ENCODE measurements around the gene PRR22. TPM values are rescaled to one million over a fixed set of nuclear protein-coding genes. Genes with fewer than 3 reads are reported as not detected.
"Not testable (repeated sequence)": the region's sequence is repeated elsewhere in the genome, so short reads cannot be mapped to it uniquely, and the experiment has no call there.

The PRR22 gene
- total RNA-seq, 2 experiments from 2014 or later, result 6.1 to 10.5 TPM

- CTCF ChIA-PET (ENCODE audit: unreplicated experiment), result no interaction called here
These were observed 877 bp upstream of the PRR22 start for GRCh38 chr19:5785423-5785822.

DNA sequence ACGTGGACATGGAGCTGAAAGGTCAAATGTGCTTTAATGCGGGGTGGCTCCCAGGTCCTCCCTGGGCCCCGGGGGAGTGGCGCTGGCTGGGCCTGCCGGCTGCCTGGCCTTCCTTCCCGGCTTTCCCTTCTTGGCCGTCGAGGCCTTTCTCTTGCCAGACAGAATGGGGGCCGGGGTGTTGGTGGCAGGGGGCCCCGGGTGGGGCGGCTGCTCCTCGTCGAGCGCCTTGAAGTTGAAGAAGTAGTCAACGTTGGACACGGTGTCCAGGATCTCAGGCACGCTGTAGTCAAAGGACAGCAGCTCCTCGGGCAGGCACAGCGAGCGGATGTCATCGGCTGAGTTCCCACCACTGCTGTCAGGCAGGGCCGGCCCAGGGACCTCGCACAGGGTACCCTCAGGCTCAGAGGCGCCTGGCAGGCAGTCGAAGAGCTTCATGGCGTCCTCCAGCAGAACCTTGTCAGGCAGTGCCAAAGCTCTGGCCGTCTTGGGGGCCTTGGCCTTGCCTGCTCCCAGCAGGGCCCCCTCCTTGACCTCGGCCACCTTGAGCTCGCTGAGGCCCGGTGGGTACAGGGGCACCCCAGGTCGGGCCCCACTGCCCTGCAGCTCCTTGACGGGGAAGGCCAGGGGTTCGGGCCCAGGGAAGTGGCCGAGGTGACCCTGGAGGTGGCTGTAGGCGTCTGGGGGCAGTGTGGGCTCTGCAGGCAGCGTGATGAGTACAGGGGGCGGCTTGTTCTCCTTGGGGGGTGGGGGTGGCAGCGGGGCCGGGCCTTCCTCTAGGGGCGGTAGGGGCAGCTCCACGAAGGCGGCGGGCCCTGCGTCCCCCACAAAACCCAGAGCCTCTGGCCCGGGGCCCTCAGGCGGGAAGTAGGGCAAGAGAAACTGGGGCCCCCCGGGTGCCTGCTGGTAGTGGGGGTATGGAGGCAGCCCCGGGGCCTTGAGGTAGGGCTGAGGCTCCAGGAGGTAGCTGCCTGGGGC, 1.3 kb downstream of the PRR22 start:
- no peak for TF ChIP-seq EZH2phosphoT487 (IDR thresholded peaks at IDR 0.05; ENCODE audit: borderline replicate concordance, low read depth, low read length)
- TF ChIP-seq, protein P1, sequence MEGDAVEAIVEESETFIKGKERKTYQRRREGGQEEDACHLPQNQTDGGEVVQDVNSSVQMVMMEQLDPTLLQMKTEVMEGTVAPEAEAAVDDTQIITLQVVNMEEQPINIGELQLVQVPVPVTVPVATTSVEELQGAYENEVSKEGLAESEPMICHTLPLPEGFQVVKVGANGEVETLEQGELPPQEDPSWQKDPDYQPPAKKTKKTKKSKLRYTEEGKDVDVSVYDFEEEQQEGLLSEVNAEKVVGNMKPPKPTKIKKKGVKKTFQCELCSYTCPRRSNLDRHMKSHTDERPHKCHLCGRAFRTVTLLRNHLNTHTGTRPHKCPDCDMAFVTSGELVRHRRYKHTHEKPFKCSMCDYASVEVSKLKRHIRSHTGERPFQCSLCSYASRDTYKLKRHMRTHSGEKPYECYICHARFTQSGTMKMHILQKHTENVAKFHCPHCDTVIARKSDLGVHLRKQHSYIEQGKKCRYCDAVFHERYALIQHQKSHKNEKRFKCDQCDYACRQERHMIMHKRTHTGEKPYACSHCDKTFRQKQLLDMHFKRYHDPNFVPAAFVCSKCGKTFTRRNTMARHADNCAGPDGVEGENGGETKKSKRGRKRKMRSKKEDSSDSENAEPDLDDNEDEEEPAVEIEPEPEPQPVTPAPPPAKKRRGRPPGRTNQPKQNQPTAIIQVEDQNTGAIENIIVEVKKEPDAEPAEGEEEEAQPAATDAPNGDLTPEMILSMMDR (conservative IDR thresholded peaks at IDR 0.05; ENCODE audit: low read length), result no peak
- H3K4me3 ChIP-seq (ENCODE audit: low read depth, low read length, poor library complexity, severe bottlenecking), result no peak overlapping the region
- H3K9me2 ChIP-seq (ENCODE audit: insufficient read depth, low read length), result no peaks in the 10 kb centered on the region
- intact Hi-C loops (cut with micrococcal nuclease; ENCODE audit: unreplicated experiment), result no loop called here
- ChIA-PET POLR2A (no interaction called here), CTCF (ENCODE audit: unreplicated experiment) (no interaction called here)
- no peaks in the 10 kb centered on the region for H4K20me1 ChIP-seq (ENCODE audit: insufficient read depth, low read length)
- no peak overlapping the region for H3K4me2 ChIP-seq (ENCODE audit: low read length)
- DNase-seq (ENCODE audit: low spot score), result no peak
- no peak overlapping the region for H3K27ac ChIP-seq (ENCODE audit: low read depth, low read length, poor library complexity, severe bottlenecking)
- no peaks in the 10 kb centered on the region for H3K79me2 ChIP-seq (ENCODE audit: insufficient read depth, low read depth, low read length)
- no peaks in the 10 kb centered on the region for H3K9me3 ChIP-seq (ENCODE audit: low read length)
- H3K36me3 ChIP-seq (ENCODE audit: insufficient read depth, low read length), result peaks cover 63% of the 10 kb centered on the region
- H2AFZ ChIP-seq (ENCODE audit: low read length), result no peak overlapping the region
- BruUV-seq (replicated peaks), result no TSS peak
- H3K4me1 ChIP-seq (ENCODE audit: insufficient read depth, low read length, poor library complexity, severe bottlenecking), result no peaks in the 10 kb centered on the region

More at GRCh38 chr19:5785423-5785822, 877 bp upstream of the PRR22 start:
- BruUV-seq (replicated peaks), result no TSS peak
- H3K36me3 ChIP-seq (ENCODE audit: insufficient read depth, low read length), result peaks cover 85% of the 10 kb centered on the region
- H2AFZ ChIP-seq (ENCODE audit: low read length), result no peak overlapping the region
- H3K9me2 ChIP-seq (ENCODE audit: insufficient read depth, low read length), result no peaks in the 10 kb centered on the region
- H4K20me1 ChIP-seq (ENCODE audit: insufficient read depth, low read length), result no peaks in the 10 kb centered on the region
- TF ChIP-seq, protein P1 (conservative IDR thresholded peaks at IDR 0.05; ENCODE audit: low read length), result no peak
- no peak for TF ChIP-seq EZH2phosphoT487 (IDR thresholded peaks at IDR 0.05; ENCODE audit: borderline replicate concordance, low read depth, low read length)
- intact Hi-C loops (cut with micrococcal nuclease; ENCODE audit: unreplicated experiment), result no loop called here
- POLR2A ChIA-PET, result interaction anchor here (0.6 kb wide), 1 partner anchor 12 kb away, joined by 3 read pairs; no protein-coding TSS in a partner anchor
- H3K4me1 ChIP-seq (ENCODE audit: insufficient read depth, low read length, poor library complexity, severe bottlenecking), result peaks cover 5% of the 10 kb centered on the region
- no peak for DNase-seq (ENCODE audit: low spot score)
- H3K79me2 ChIP-seq (ENCODE audit: insufficient read depth, low read depth, low read length), result peaks cover 7% of the 10 kb centered on the region; the same call in 1 of the 2 replicates
- no peaks in the 10 kb centered on the region for H3K9me3 ChIP-seq (ENCODE audit: low read length)
- no peak overlapping the region for H3K4me2 ChIP-seq (ENCODE audit: low read length)
- H3K4me3 ChIP-seq (ENCODE audit: low read depth, low read length, poor library complexity, severe bottlenecking), result no peak overlapping the region
- H3K27ac ChIP-seq (ENCODE audit: low read depth, low read length, poor library complexity, severe bottlenecking), result no peak overlapping the region

GRCh38 chr19:5782322-5782721, 2.2 kb downstream of the PRR22 start:
- H3K4me3 ChIP-seq (ENCODE audit: low read depth, low read length, poor library complexity, severe bottlenecking), result no peak overlapping the region
- H3K79me2 ChIP-seq (ENCODE audit: insufficient read depth, low read depth, low read length), result no peaks in the 10 kb centered on the region
- H3K27ac ChIP-seq (ENCODE audit: low read depth, low read length, poor library complexity, severe bottlenecking), result no peak overlapping the region
- no peaks in the 10 kb centered on the region for H3K9me2 ChIP-seq (ENCODE audit: insufficient read depth, low read length)
- TF ChIP-seq, protein P1 (conservative IDR thresholded peaks at IDR 0.05; ENCODE audit: low read length), result no peak
- H2AFZ ChIP-seq (ENCODE audit: low read length), result no peak overlapping the region
- intact Hi-C loops (cut with micrococcal nuclease; ENCODE audit: unreplicated experiment), result no loop called here
- H3K9me3 ChIP-seq (ENCODE audit: low read length), result no peaks in the 10 kb centered on the region
- H3K4me2 ChIP-seq (ENCODE audit: low read length), result no peak overlapping the region
- DNase-seq (ENCODE audit: low spot score), result no peak
- no peaks in the 10 kb centered on the region for H4K20me1 ChIP-seq (ENCODE audit: insufficient read depth, low read length)
- ChIA-PET POLR2A (interaction anchor here (0.5 kb wide), 1 partner anchor 543 kb away, joined by 4 read pairs; no protein-coding TSS in a partner anchor), CTCF (ENCODE audit: unreplicated experiment) (no interaction called here)
- BruUV-seq (replicated peaks), result no TSS peak
- peaks cover 54% of the 10 kb centered on the region for H3K36me3 ChIP-seq (ENCODE audit: insufficient read depth, low read length)
- no peaks in the 10 kb centered on the region for H3K4me1 ChIP-seq (ENCODE audit: insufficient read depth, low read length, poor library complexity, severe bottlenecking)

GRCh38 chr19:5780916-5781315, 3.6 kb downstream of the PRR22 start:
- intact Hi-C loops (cut with micrococcal nuclease; ENCODE audit: unreplicated experiment); POLR2A ChIA-PET; H3K9me3 ChIP-seq (ENCODE audit: low read length); H2AFZ ChIP-seq (ENCODE audit: low read length); H3K79me2 ChIP-seq (ENCODE audit: insufficient read depth, low read depth, low read length); DNase-seq (ENCODE audit: low spot score); H4K20me1 ChIP-seq (ENCODE audit: insufficient read depth, low read length); H3K4me3 ChIP-seq (ENCODE audit: low read depth, low read length, poor library complexity, severe bottlenecking); BruUV-seq (replicated peaks); H3K4me2 ChIP-seq (ENCODE audit: low read length); H3K4me1 ChIP-seq (ENCODE audit: insufficient read depth, low read length, poor library complexity, severe bottlenecking); H3K9me2 ChIP-seq (ENCODE audit: insufficient read depth, low read length); H3K27ac ChIP-seq (ENCODE audit: low read depth, low read length, poor library complexity, severe bottlenecking); CTCF ChIA-PET (ENCODE audit: unreplicated experiment): not testable (repeated sequence)
- H3K36me3 ChIP-seq (ENCODE audit: insufficient read depth, low read length), result peaks cover 40% of the 10 kb centered on the region
